KOPT-K1 (cell line): ENCODE results near the gene SOX8.
"Not testable (repeated sequence)": the region's sequence is repeated elsewhere in the genome, so short reads cannot be mapped to it uniquely, and the experiment has no call there.

ENCODE experiments used
- H3K27ac ChIP-seq: fragments of 200-600 bp; sonication (generic); 2 replicates; pipeline ENCODE4 v1.5.1; 2016; ENCODE audit warnings: antibody characterized with exemption, mild to moderate bottlenecking, low read depth, low read length; ENCODE audit not compliant: poor library complexity, severe bottlenecking
- H3K36me3 ChIP-seq: fragments of 200-600 bp; sonication (generic); 2 replicates; pipeline ENCODE4 v1.5.1; 2017; ENCODE audit warnings: antibody characterized with exemption, mild to moderate bottlenecking, low read length, moderate library complexity; ENCODE audit not compliant: insufficient read depth
- H3K9me3 ChIP-seq: fragments of 200-600 bp; sonication (generic); 2 replicates; pipeline ENCODE4 v1.5.1; 2017; ENCODE audit warnings: antibody characterized with exemption, low read length, mild to moderate bottlenecking; ENCODE audit not compliant: insufficient read depth, poor library complexity, severe bottlenecking

Gene SOX8

DNA sequence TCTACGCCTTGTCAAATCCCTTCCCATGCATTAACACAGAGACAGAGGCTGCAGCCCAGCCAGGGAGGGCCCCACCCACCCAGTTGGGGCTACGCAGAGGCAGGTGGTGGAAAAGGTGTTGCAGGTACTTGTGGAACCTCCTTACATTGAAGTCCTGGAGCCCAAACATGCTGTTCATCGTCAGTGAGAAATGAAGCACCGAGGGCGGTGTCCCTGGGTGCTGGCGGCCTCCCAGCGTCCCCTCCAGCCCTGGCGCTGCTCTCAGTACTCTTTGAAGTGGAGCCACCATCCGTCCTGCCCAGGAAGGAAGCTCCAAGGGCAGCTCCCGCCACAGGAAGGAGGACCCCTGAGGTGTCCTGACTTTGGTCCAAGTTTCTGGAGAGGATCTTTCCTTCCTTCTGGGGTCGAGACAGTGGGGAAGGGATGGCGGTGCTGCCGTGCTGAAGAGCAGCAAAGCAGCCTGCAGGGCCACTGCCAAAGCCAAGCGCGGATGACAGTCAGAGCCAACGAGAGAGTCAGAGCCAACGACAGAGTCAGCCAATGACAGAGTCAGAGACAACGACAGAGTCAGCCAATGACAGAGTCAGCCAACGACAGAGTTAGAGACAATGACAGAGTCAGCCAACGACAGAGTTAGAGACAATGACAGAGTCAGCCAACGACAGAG, 34.2 kb upstream of the SOX8 start:
- Histone ChIP-seq H3K36me3 (peaks cover 21% of the 10 kb centered on the region; the same call in 1 of the 2 replicates), H3K9me3 (peaks cover 4% of the 10 kb centered on the region)

DNA sequence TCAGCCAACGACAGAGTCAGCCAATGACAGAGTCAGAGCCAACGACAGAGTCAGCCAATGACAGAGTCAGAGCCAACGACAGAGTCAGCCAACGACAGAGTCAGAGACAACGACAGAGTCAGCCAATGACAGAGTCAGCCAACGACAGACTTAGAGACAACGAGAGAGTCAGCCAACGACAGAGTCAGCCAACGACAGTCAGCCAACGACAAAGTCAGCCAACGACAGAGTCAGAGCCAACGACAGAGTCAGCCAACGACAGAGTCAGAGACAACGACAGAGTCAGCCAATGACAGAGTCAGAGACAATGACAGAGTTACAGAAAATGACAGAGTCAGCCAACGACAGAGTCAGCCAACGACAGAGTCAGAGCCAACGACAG, 33.7 kb upstream of the SOX8 start:
- H3K9me3 ChIP-seq, H3K27ac ChIP-seq: not testable (repeated sequence)
- peaks cover 21% of the 10 kb centered on the region; the same call in 1 of the 2 replicates for H3K36me3 ChIP-seq

More for the DNA sequence above, 34.2 kb upstream of the SOX8 start:
- H3K27ac ChIP-seq: no peak overlapping the region

DNA sequence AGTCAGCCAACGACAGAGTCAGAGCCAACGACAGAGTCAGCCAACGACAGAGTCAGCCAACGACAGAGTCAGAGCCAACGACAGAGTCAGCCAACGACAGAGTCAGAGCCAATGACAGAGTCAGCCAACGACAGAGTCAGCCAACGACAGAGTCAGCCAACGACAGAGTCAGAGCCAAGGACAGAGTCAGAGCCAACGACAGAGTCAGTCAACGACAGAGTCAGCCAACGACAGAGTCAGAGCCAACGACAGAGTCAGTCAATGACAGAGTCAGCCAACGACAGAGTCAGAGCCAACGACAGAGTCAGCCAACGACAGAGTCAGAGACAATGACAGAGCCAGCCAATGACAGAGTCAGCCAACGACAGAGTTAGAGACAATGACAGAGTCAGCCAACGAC, 32.8 kb upstream of the SOX8 start:
- H3K36me3 ChIP-seq: peaks cover 21% of the 10 kb centered on the region; the same call in 1 of the 2 replicates
- not testable (repeated sequence) for H3K9me3 ChIP-seq, H3K27ac ChIP-seq

DNA sequence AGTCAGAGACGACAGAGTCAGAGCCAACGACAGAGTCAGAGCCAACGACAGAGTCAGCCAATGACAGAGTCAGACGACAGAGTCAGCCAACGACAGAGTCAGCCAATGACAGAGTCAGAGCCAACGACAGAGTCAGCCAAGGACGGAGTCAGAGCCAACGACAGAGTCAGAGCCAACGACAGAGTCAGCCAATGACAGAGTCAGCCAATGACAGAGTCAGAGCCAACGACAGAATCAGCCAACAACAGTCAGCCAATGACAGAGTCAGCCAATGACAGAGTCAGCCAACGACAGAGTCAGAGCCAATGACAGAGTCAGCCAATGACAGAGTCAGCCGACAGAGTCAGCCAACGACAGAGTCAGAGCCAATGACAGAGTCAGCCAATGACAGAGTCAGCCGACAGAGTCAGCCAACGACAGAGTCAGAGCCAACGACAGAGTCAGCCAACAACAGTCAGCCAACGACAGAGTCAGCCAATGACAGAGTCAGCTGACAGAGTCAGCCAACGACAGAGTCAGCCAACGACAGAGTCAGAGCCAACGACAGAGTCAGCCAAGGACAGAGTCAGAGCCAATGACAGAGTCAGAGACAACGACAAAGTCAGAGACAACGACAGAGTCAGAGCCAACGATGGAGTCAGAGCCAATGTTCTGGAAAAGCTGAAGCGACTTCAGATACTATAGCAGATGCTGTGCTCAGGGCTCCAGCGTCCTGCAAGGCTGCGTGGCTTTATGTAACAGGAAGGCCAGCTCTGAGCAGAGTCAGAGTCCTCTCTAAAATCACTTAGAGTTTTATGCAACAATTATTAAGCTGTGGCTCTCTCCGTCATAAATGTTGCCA, 30.6 kb upstream of the SOX8 start:
- H3K27ac ChIP-seq, H3K9me3 ChIP-seq, H3K36me3 ChIP-seq: not testable (repeated sequence)

DNA sequence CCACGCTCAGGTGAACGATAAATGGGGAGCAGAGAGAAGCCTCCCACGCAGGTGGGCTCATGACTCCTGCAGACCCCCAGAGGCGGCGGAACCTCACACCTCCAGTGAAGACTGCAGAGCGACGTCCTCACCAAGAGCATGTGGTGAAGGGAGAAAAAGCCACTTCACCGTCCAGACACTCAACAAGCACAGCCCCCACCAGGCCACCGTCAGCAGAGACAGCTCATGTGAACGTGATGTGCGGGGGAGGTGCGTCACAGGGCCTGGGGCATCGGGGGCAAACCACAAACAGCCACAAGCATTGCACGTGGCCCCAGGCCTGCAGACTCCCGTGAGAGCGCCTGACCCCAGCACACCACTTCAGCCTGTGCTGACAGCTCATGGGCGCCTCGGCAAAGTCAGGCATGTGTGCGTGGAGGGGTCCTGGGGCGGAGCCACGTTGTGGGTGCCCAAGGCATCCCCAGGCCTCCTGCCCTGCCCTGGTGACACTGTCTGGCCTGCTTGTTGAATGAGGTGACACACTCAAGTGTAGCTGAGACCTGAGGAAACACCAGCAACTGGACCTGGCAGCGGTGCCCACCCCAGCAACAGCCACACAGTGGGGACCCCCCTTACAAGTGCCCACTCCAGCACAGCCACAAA, 29.8 kb upstream of the SOX8 start:
- H3K27ac ChIP-seq: no peak overlapping the region
- H3K36me3 ChIP-seq: peaks cover 1% of the 10 kb centered on the region; the same call in 1 of the 2 replicates
- H3K9me3 ChIP-seq: no peaks in the 10 kb centered on the region

DNA sequence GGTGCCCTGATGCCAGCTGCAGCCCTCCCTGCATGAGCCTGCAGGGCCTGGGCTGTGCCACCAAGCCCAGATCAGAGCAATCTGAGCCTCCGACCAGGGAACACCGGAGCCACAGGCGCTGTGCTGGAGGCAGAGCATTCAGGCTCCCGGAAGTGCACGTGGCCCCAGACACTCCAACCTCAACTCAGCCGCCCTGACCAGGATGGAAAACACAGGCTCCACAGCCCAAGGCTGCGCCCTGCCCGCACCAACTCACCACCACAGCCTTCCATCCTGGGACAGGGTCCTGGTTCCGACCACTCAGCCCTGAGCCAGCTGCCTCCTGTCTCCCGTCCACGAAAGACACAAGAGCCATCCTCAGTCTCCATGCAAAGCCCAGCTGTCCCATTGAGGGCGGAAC, 29.2 kb upstream of the SOX8 start:
- Histone ChIP-seq H3K36me3 (no peaks in the 10 kb centered on the region; the same call in 1 of the 2 replicates), H3K9me3 (no peaks in the 10 kb centered on the region), H3K27ac (no peak overlapping the region)

DNA sequence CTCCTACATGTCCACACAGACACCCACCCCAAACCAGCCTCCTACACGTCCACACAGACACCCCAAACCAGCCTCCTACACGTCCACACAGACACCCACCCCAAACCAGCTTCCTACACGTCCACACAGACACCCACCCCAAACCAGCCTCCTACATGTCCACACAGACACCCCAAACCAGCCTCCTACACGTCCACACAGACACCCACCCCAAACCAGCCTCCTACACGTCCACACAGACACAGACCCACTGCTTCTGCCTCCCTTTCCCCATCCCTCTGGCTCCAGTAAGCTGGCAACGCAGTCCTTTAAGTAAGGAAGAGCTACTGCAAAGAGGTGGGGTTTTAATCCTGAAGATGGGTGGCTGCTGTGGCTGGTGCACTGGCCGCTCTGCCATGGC, 27.8 kb upstream of the SOX8 start:
- not testable (repeated sequence) for H3K36me3 ChIP-seq

DNA sequence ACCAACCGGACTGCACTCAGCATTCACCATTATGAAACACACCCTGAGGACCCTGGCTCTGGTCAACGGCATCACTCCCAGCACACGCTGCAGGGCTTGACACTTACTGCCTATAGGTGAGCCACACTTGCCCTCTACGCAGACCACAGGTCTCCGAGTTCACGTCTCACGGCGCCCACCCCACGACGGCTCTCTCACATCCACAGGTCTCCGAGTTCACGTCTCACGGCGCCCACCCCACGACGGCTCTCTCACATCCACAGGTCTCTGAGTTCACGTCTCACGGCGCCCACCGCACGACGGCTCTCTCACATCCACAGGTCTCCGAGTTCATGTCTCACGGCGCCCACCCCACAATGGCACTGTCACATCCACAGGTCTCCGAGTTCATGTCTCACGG, 25.8 kb upstream of the SOX8 start:
- H3K9me3 ChIP-seq, H3K36me3 ChIP-seq, H3K27ac ChIP-seq: not testable (repeated sequence)

More for the DNA sequence above, 27.8 kb upstream of the SOX8 start:
- H3K27ac ChIP-seq, H3K9me3 ChIP-seq: not testable (repeated sequence)

DNA sequence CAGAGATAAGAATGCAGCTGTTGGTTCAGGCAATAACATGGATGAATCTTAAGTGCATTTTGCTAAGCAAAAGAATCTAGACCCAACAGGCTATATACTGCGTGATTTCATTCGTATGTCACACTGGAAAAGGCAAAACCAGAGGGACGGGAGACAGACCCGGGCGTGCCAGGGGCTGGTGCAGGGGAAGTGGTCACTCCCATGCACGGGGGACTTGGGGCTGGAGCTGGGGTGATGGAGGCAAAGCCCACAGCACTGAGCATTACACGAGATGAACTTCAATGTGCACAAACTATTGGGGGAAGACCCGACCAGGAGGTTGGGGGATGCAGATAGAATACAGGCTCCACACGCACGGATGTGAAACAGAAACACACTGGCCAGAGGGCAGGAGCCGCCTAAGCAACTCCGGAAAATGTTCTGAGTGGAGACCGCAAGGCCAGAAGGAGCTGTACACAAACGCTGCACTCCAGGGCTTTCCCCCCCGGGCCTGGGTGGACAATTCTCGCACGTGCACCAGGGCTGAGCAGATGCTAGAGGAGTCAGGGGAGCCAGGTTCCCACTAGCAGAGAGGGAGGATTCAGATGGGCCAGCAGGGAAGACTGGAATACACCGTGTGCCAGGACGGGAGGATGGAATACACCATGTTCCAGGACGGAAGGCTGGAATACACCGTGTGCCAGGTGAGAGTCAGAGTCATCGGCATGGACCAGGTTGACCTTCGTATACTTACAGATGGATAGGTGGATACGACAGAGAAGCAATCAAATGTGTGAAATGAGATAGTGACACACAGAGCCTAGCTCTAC, 22.1 kb upstream of the SOX8 start:
- H3K9me3 ChIP-seq: no peaks in the 10 kb centered on the region
- no peaks in the 10 kb centered on the region for H3K36me3 ChIP-seq
- no peak overlapping the region for H3K27ac ChIP-seq

DNA sequence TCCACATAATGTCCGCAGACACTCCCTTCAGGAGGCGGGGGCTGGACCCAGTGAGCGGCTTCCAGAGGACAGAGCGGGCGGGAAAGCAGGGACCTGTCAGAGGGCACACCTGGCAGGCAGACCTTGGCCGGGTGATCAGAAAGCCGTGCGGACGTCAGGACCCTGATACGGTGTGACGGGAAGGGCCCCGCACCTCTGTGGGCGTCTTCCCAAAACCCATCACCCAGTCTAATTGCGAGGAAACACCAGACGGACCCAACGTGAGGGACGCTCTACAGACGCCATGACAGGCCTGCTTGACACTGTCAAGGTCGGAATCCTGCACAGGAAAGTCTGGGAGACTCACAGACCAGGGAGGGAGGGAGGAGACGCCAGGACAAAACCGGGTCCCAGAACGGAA, 19.2 kb upstream of the SOX8 start:
- Histone ChIP-seq H3K9me3 (no peaks in the 10 kb centered on the region), H3K27ac (no peak overlapping the region)

DNA sequence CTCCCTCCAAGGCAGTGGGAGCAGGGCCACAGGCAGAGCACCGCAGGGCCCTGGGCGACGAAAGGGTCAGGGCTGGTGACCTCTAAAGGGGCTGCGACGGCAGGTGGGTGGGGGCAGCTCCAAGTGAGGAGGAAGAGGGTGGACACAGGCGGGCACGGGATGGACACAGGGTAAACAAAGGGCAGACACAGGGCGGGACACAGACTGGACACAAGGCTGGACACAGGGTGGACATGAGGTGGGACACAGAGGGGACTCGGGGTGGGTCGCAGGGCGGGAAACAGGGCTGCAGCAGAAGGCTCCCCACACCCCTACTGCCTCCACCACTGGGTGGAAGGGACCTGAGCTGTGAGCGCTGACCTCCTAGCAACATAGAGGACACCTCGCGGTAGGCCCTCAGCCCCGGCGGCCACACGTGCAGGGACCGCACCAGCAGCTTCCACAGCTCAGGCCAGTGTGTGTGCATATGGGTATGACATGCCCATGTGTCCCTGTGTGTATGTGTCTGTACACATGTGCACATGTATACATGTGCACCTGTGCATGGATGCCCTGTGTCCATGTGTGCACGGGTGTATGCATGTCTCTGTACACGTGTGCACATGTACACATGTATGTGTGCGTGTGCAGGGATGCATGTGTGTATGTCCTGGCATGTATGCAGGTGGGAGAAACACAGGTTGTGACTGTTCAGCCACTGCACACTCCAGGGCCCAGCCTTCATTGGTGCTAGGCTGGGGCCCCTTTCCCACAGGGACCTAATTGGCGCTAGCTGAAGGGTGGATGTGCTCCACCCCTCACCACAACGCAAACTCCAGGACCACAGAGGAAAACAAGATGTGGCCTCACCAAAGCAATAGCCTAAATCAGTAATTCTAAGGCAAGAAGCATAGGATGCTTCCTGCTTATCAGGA, 18.4 kb upstream of the SOX8 start:
- H3K9me3 ChIP-seq: no peaks in the 10 kb centered on the region
- peaks cover 16% of the 10 kb centered on the region; the same call in 1 of the 2 replicates for H3K36me3 ChIP-seq
- H3K27ac ChIP-seq: no peak overlapping the region

More for the DNA sequence above, 19.2 kb upstream of the SOX8 start:
- H3K36me3 ChIP-seq: peaks cover 16% of the 10 kb centered on the region; the same call in 1 of the 2 replicates

DNA sequence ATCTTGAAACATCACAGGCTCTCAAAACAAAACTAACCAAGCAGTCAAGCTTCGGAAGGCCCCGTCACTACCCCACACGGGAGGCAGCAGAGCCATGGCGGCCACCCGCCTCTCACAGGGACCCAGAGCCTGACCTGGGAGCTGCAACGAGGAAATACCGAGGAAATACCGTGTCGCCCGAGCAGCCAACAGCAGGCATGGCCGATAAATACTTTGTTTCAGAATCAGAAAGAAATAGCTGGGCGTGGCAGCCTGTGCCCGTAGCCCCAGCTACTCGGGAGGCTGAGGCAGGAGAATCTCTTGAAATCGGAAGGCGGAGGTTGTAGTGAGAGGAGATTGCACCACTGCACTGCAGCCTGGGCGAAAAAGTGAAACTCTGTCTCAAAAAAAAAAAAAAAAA, 17.7 kb upstream of the SOX8 start:
- Histone ChIP-seq H3K9me3 (no peaks in the 10 kb centered on the region), H3K36me3 (peaks cover 16% of the 10 kb centered on the region; the same call in 1 of the 2 replicates), H3K27ac (no peak overlapping the region)

DNA sequence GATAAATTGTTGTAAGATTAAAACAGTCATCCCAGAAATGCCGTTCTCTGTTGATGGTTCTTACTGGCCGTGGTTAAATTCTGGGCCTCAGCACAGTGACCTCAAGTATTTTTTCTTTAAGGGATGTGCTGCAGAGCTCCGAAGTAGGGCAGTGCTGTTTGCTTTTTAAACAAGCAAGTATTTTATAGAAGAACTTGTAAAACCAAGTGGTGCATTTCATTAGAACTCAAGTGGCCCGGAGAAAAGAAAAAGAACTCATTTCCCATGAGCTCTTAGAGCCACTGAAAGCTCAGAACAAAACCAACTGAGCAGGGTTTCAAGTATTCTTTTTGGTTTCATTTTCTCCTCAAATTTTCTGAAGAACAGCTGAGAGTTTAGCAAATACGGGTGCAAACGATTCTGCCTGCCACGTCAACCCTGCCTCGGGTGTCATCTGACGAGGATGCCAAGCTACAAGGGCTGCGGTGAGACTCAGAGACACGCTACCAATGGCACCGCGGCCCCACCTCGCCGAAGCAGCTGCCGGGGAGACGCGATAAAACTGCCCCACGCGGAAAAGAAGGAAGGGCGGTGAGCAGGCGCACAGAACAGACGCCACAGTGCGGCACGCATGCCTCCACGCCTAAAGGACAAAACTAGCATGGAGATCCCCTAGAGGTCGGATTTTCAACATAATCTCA, 17.1 kb upstream of the SOX8 start:
- no peak overlapping the region for H3K27ac ChIP-seq

More for the DNA sequence above, 17.1 kb upstream of the SOX8 start:
- H3K36me3 ChIP-seq: peaks cover 16% of the 10 kb centered on the region; the same call in 1 of the 2 replicates
- H3K9me3 ChIP-seq: no peaks in the 10 kb centered on the region
